LNCaP clone FGC (cell line): Measurements from ENCODE around the gene BTBD17.
A peak's percentile ranks its signal among the peaks of the same experiment; 100 is the strongest.

Experiments used
- DNase-seq: peaks from one replicate; pipeline ENCODE4 v3.0.0-alpha.2; 2011; ENCODE audit warnings: low read depth
- H3K4me3 ChIP-seq: 2 replicates; pipeline ENCODE4 v1.5.1; 2011; ENCODE audit warnings: mild to moderate bottlenecking, low read depth, low read length, control low read depth
- TF ChIP-seq, protein P1 (sequence below): IDR thresholded peaks from 2 replicates; pipeline ENCODE4 v1.5.1; 2012; ENCODE audit warnings: mild to moderate bottlenecking; ENCODE audit not compliant: control insufficient read depth, insufficient read depth; ENCODE audit errors: extremely low read depth

The BTBD17 gene

DNA sequence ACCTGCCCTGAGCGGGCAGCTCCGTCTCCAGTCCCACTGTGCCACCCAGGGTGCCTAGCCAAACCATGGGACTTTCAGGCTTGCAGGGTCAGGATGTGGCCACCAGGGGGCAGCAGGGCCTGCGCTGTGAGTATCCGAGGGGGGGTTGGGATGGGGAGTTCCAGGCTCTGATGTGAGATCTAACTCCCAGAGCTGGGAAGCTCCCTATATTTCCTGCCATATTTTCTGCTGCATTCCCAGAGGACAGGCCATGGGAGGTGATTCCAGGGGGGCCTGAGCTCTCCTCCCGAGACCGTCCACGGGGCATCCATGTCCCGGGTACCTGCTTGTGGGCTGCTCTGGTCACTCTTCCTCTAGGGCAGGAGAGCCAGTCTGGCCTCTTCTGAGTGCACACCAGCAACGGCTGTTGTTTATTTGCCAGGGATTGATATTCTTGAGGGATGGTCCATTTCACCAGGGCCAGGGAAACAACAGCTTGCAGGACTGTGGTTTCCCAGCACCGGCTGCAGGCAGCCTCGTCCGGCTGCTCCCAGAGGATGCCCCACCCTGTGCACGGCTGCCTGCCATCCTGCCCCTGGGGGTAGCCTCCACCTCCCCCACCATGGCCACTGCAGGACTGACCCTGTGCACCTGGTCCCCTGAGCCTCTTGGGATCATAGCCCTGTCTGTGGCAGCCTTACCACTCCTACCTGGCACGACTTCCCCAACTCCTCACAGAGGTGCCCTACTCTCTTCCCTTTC is 6.8 kb upstream of the BTBD17 start:
- TF ChIP-seq, protein P1, sequence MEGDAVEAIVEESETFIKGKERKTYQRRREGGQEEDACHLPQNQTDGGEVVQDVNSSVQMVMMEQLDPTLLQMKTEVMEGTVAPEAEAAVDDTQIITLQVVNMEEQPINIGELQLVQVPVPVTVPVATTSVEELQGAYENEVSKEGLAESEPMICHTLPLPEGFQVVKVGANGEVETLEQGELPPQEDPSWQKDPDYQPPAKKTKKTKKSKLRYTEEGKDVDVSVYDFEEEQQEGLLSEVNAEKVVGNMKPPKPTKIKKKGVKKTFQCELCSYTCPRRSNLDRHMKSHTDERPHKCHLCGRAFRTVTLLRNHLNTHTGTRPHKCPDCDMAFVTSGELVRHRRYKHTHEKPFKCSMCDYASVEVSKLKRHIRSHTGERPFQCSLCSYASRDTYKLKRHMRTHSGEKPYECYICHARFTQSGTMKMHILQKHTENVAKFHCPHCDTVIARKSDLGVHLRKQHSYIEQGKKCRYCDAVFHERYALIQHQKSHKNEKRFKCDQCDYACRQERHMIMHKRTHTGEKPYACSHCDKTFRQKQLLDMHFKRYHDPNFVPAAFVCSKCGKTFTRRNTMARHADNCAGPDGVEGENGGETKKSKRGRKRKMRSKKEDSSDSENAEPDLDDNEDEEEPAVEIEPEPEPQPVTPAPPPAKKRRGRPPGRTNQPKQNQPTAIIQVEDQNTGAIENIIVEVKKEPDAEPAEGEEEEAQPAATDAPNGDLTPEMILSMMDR = peak; percentile 98
- no peak overlapping the region for H3K4me3 ChIP-seq
- no peak for DNase-seq

DNA sequence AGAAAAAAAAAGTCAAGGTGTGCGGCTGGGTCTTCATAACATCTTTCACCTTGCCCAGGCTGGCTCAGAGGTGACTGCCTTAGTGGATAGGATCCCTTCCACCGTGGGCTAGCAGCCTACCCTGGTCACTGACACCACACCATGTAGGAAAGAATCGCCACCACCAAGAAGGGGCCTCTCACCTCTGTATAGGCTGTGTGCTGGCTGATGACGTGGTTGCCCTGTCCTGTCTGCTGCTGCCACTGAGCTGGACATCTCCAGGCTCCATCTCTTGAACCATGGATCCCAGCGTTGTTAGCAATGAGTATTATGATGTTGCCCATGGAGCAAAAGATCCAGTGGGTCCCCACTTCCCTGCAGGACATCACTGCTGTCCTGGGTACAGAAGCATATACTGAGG is 5.5 kb upstream of the BTBD17 start, which contains the start of gene GPR142:
GPR142 (plus strand) TSS at position 301 of the 400 bp plus-strand sequence. CDS start 2,035 bp downstream, outside the sequence.
- H3K4me3 ChIP-seq = no peak within 1 kb of the TSS
- TF ChIP-seq, protein P1 = no peak
- no peak for DNase-seq

DNA sequence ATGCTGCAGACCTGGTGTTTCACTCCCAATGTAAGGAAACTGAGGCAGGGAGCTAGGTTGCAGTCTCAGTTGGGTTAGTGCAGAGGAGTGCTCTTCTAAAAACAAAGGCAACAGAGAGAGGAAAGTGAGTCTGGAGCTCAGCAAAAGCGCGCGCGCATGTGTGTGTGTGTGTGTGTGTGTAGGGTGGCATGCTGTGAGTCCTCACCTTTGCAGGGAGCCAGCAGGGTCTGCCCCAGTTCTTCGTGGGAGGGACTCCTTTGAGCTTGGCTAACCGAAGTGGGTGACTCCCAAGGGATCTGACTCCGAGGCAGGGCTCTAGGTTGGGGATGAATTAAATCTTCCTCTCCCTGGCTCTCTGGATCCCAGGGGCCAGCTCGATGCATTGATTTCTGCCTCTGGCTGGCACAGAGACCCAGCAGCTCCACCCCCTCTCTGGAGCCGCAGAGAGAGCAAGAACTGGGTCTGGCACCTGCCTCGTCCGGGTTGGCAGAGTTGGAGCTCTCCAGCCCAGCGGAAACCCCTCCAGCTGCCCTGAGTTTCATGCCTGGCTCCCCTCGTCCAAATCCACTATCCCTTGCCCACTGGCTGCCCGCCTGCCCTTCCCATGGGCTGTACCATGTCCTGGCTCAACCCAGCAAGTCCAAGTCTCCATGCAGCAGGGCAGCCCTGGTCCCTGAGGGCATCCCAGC is 1.3 kb upstream of the BTBD17 start:
- TF ChIP-seq, protein P1 = no peak
- DNase-seq = no peak
- H3K4me3 ChIP-seq = no peak overlapping the region

DNA sequence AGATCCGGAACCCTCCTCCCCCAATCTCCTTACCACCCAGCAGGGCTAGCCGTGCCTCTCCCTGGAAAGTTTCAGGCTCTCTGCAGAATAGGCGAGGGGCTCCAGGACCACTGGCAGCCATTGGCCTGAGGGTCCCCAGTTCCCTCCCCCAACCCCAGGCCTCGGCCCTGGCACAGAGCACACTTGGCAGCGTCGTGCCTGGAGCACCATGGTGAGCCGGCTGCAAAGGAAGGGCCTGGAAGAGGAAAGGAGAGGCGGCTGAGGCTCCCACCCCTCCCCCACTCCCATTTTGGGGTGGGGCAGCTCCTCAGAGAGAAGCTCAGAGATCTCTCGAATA is 369 bp upstream of the BTBD17 start:
- no peak overlapping the region for H3K4me3 ChIP-seq
- no peak for DNase-seq
- TF ChIP-seq, protein P1 = no peak

DNA sequence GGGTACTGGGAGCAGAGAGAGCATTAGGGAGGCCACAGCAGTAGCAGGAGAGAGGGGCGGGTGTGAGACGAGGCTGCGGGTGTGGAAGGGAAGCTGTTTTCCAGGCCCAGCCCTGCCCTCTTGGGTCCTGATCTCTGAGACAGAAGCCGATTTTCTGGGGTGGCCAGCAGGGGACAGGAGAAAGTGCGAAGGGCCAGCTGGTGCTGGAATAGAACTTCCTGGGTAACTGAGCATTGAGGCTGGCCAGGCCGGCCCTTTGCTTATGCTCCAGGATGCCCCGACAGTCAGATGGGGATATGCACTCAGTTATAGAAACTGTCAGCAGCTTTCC is 804 bp downstream of the BTBD17 start:
- no peak overlapping the region for H3K4me3 ChIP-seq
- DNase-seq = no peak
- TF ChIP-seq, protein P1 = no peak

DNA sequence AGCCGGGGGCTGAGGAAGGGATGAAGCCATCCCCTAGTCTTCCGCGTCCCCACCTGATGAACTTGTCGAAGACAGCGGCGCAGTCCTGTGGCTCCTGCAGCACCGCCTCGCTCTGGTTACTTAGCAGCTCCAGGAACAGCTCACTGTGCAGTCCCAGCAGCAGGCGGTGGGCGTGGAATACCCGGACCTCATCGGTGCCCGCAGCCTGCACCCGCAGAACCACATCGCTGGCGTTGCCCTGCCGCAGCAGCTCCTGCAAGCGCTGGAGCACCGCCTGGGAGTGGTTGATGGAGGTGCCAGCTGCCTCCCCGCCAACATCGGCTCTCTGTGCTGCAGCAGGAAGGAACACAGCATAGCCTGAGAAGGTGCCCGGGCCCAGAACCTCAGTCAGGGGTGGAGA is 1.8 kb downstream of the BTBD17 start:
- no peak for DNase-seq
- H3K4me3 ChIP-seq = no peak overlapping the region
- TF ChIP-seq, protein P1 = no peak
